Neural progenitor cell (in vitro differentiated cells): ENCODE measurements around the gene RPS19. TPM values are rescaled to one million over a fixed set of nuclear protein-coding genes. Genes with fewer than 3 reads are reported as not detected.
A peak's percentile ranks its signal among the peaks of the same experiment; 100 is the strongest.

Source experiments
- DNase-seq: peaks from one replicate; pipeline ENCODE4 v3.0.0-alpha.2; 2016; ENCODE audit warnings: low spot score
- H2AFZ ChIP-seq: fragments of 200-600 bp; sonication (generic); replicated peaks from 2 replicates; pipeline ENCODE4 v1.6.1; 2016; ENCODE audit warnings: antibody characterized with exemption
- H3F3A ChIP-seq: fragments of 200-600 bp; sonication (generic); 2 replicates; pipeline ENCODE4 v1.6.1; 2016; ENCODE audit warnings: antibody characterized with exemption, low read depth
- H3K27ac ChIP-seq: fragments of 200-600 bp; sonication (generic); 2 replicates; pipeline ENCODE4 v1.5.1; 2016; ENCODE audit warnings: mild to moderate bottlenecking
- H3K27me3 ChIP-seq: fragments of 200-600 bp; sonication (generic); 2 replicates; pipeline ENCODE4 v1.6.1; 2016; ENCODE audit warnings: mild to moderate bottlenecking, moderate library complexity
- H3K36me3 ChIP-seq: fragments of 200-600 bp; sonication (generic); 2 replicates; pipeline ENCODE4 v1.5.1; 2016
- H3K4me1 ChIP-seq: fragments of 200-600 bp; sonication (generic); 2 replicates; pipeline ENCODE4 v1.6.1; 2016; ENCODE audit warnings: mixed run types
- H3K4me2 ChIP-seq: fragments of 200-600 bp; sonication (generic); 2 replicates; pipeline ENCODE4 v1.6.1; 2016
- H3K4me3 ChIP-seq: fragments of 200-600 bp; sonication (generic); 2 replicates; pipeline ENCODE4 v1.5.1; 2016
- H3K79me2 ChIP-seq: fragments of 200-600 bp; sonication (generic); 2 replicates; pipeline ENCODE4 v1.6.1; 2016; ENCODE audit warnings: low read depth
- H3K9ac ChIP-seq: fragments of 200-600 bp; sonication (generic); 2 replicates; pipeline ENCODE4 v1.6.1; 2016
- H3K9me3 ChIP-seq: fragments of 200-600 bp; sonication (generic); 2 replicates; pipeline ENCODE4 v1.5.1; 2016; ENCODE audit warnings: low read depth
- H4K20me1 ChIP-seq: fragments of 200-600 bp; sonication (generic); 2 replicates; pipeline ENCODE4 v1.6.1; 2016; ENCODE audit warnings: low read depth
- H3K27ac Mint-ChIP-seq: 3 replicates; pipeline ENCODE4 v1.8.0; 2021; ENCODE audit warnings: mixed read lengths
- H3K27me3 Mint-ChIP-seq: 2 replicates; pipeline ENCODE4 v1.8.0; 2022; ENCODE audit warnings: low read depth, mild to moderate bottlenecking, inconsistent platforms, moderate library complexity, mixed read lengths; ENCODE audit not compliant: insufficient read depth
- H3K36me3 Mint-ChIP-seq: 3 replicates; pipeline ENCODE4 v1.8.0; 2021; ENCODE audit warnings: mixed read lengths
- H3K4me1 Mint-ChIP-seq: 3 replicates; pipeline ENCODE4 v1.8.0; 2021; ENCODE audit warnings: mixed read lengths
- H3K4me3 Mint-ChIP-seq: 3 replicates; pipeline ENCODE4 v1.8.0; 2021; ENCODE audit warnings: mild to moderate bottlenecking, moderate library complexity, mixed read lengths
- H3K9me3 Mint-ChIP-seq: 3 replicates; pipeline ENCODE4 v1.8.0; 2020; ENCODE audit warnings: mixed read lengths
- CTCF ChIP-seq: fragments of 200-600 bp; sonication (generic); IDR thresholded peaks from 2 replicates; pipeline ENCODE4 v1.5.1; 2017; ENCODE audit warnings: antibody characterized with exemption, mild to moderate bottlenecking
- EZH2 ChIP-seq: fragments of 200-600 bp; sonication (generic); IDR thresholded peaks from 2 replicates; pipeline ENCODE4 v1.6.1; 2017; ENCODE audit warnings: antibody characterized with exemption, mild to moderate bottlenecking, moderate library complexity
- EZH2phosphoT487 ChIP-seq: fragments of 200-600 bp; sonication (generic); IDR thresholded peaks from 2 replicates; pipeline ENCODE4 v1.6.1; 2017; ENCODE audit warnings: antibody characterized with exemption
- total RNA-seq: library from RNA; depleted of rRNA; stranded (reverse); fragments of >200 nt; gene quantifications from 2 replicates; pipeline ENCODE4 v1.2.3, GENCODE V29; 2015; ENCODE audit warnings: low replicate concordance

The RPS19 gene
- total RNA-seq, 1 donor from 2014 or later, result 1,422 TPM

GRCh38 chr19:41887711-41888382, 27.8 kb downstream of the RPS19 start:
- no peaks in the 10 kb centered on the region for H3K9me3 Mint-ChIP-seq
- no peak overlapping the region for H3K27ac ChIP-seq
- no peak overlapping the region for H3K27ac Mint-ChIP-seq
- H3K79me2 ChIP-seq, result peaks cover 9% of the 10 kb centered on the region
- H3K4me3 Mint-ChIP-seq, result no peak overlapping the region
- TF ChIP-seq EZH2, result no peak
- TF ChIP-seq CTCF, result no peak
- TF ChIP-seq EZH2phosphoT487, result no peak
- H3F3A ChIP-seq, result peaks cover 12% of the 10 kb centered on the region
- H3K4me1 ChIP-seq, result peaks cover 6% of the 10 kb centered on the region
- H3K4me3 ChIP-seq, result no peak overlapping the region
- peaks cover under 1% of the 10 kb centered on the region for H3K36me3 Mint-ChIP-seq
- no peaks in the 10 kb centered on the region for H4K20me1 ChIP-seq
- no peaks in the 10 kb centered on the region for H3K9me3 ChIP-seq
- no peak overlapping the region for H3K4me2 ChIP-seq
- H3K36me3 ChIP-seq, result no peaks in the 10 kb centered on the region
- H3K4me1 Mint-ChIP-seq, result peaks cover 11% of the 10 kb centered on the region
- H3K27me3 Mint-ChIP-seq, result peaks cover 14% of the 10 kb centered on the region
- no peak overlapping the region for H3K9ac ChIP-seq
- H2AFZ ChIP-seq, result no peak overlapping the region
- no peak for DNase-seq
- H3K27me3 ChIP-seq, result peaks cover 10% of the 10 kb centered on the region

- Histone ChIP-seq H3K36me3 (no peaks in the 10 kb centered on the region), H3K4me1 (peaks cover 6% of the 10 kb centered on the region), H3K4me2 (no peak overlapping the region), H3F3A (peaks cover 2% of the 10 kb centered on the region), H3K9ac (no peak overlapping the region), H2AFZ (no peak overlapping the region), H3K9me3 (no peaks in the 10 kb centered on the region), H3K79me2 (peaks cover 9% of the 10 kb centered on the region), H3K27ac (no peak overlapping the region), H4K20me1 (no peaks in the 10 kb centered on the region), H3K27me3 (no peaks in the 10 kb centered on the region), H3K4me3 (no peak overlapping the region)
- H3K27me3 Mint-ChIP-seq, result peaks cover 9% of the 10 kb centered on the region
- DNase-seq, result no peak
- H3K4me1 Mint-ChIP-seq, result peaks cover 6% of the 10 kb centered on the region
- no peaks in the 10 kb centered on the region for H3K9me3 Mint-ChIP-seq
- peaks cover 3% of the 10 kb centered on the region for H3K36me3 Mint-ChIP-seq
- peak overlapping the region; percentile 50 for H3K27ac Mint-ChIP-seq
- no peak for TF ChIP-seq CTCF
- TF ChIP-seq EZH2, result no peak
- no peak for TF ChIP-seq EZH2phosphoT487
- H3K4me3 Mint-ChIP-seq, result no peak overlapping the region
Measured at GRCh38 chr19:41888926-41889325, 28.9 kb downstream of the RPS19 start.

DNA sequence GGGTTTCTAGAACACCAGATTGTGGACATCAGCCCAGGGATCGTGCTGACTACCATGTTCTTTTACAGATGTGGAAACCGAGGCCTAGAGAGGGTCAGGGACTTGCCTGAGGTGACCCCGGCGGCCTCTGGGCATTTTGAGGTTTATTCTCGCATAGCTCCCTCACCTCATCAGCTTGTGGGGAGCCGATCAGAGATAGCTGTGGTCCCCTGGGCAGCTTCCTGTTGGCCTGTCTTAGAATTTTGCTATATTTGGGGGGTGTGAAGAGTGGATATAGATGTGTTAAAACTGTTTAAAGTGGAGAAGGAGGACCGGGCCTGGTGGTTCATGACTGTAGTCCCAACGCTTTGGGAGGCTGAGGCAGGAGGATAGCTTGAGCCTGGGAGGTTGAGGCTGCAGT, 29.8 kb downstream of the RPS19 start:
- Histone ChIP-seq H3K9me3 (no peaks in the 10 kb centered on the region), H3K4me1 (peaks cover 3% of the 10 kb centered on the region), H3K27ac (no peak overlapping the region), H3K27me3 (no peaks in the 10 kb centered on the region), H2AFZ (no peak overlapping the region), H3K4me2 (no peak overlapping the region), H3K9ac (no peak overlapping the region), H3K36me3 (no peaks in the 10 kb centered on the region), H3K79me2 (peaks cover 4% of the 10 kb centered on the region), H3K4me3 (no peak overlapping the region), H3F3A (no peaks in the 10 kb centered on the region), H4K20me1 (no peaks in the 10 kb centered on the region)
- TF ChIP-seq EZH2phosphoT487, result no peak
- TF ChIP-seq EZH2, result no peak
- TF ChIP-seq CTCF, result no peak
- no peak for DNase-seq
- Mint-ChIP-seq H3K4me3 (no peak overlapping the region), H3K27me3 (peaks cover 9% of the 10 kb centered on the region), H3K36me3 (peaks cover 3% of the 10 kb centered on the region), H3K27ac (no peak overlapping the region), H3K9me3 (no peaks in the 10 kb centered on the region), H3K4me1 (peaks cover 3% of the 10 kb centered on the region)
